Nephron (organoid): ENCODE results near the gene TEKT3.

Experiments
- H3K27ac Mint-ChIP-seq, 3 experiments: 2 replicates each; pipeline ENCODE4 v1.8.0; 2020; ENCODE audit warnings: mixed read lengths in 3 of 3, mild to moderate bottlenecking in 2 of 3, moderate library complexity in 1 of 3
- H3K27me3 Mint-ChIP-seq: 2 replicates; pipeline ENCODE4 v1.8.0; 2021; ENCODE audit warnings: low read depth, mild to moderate bottlenecking, moderate library complexity, mixed read lengths
- H3K36me3 Mint-ChIP-seq: 2 replicates; pipeline ENCODE4 v1.8.0; 2020; ENCODE audit warnings: low read depth, mixed read lengths
- H3K4me1 Mint-ChIP-seq: 2 replicates; pipeline ENCODE4 v1.8.0; 2020; ENCODE audit warnings: mixed read lengths
- H3K4me3 Mint-ChIP-seq, 3 experiments: 2 replicates each; pipeline ENCODE4 v1.8.0; 2020; ENCODE audit warnings: mild to moderate bottlenecking in 3 of 3, mixed read lengths in 3 of 3, moderate library complexity in 2 of 3
- H3K9me3 Mint-ChIP-seq: 2 replicates; pipeline ENCODE4 v1.8.0; 2020; ENCODE audit warnings: mixed read lengths
- CTCF ChIP-seq, 3 experiments: fragments of 200-600 bp; sonication (generic); IDR thresholded peaks; one replicate each; pipeline ENCODE4 v1.5.0; 2021; ENCODE audit warnings: antibody characterized with exemption in 3 of 3; ENCODE audit not compliant: unreplicated experiment in 3 of 3

The TEKT3 gene

GRCh38 chr17:15263680-15264079 lies 77.7 kb downstream of the TEKT3 start:
- Mint-ChIP-seq H3K36me3 (peaks cover 3% of the 10 kb centered on the region), H3K27ac (peak overlapping the region in 1 of 3 experiments; percentile 98), H3K9me3 (no peaks in the 10 kb centered on the region), H3K4me3 (peak overlapping the region in 2 of 3 experiments; percentile 95 to 97), H3K27me3 (peaks cover 72% of the 10 kb centered on the region), H3K4me1 (peaks cover 60% of the 10 kb centered on the region)
- TF ChIP-seq CTCF (IDR thresholded peaks at IDR 0.05; ENCODE audit: unreplicated experiment in 3 of 3): no peak

GRCh38 chr17:15263206-15263579 lies 78.2 kb downstream of the TEKT3 start:
- Mint-ChIP-seq H3K4me1 (peaks cover 56% of the 10 kb centered on the region), H3K27ac (peak overlapping the region in 2 of 3 experiments; percentile 83 to 98), H3K9me3 (no peaks in the 10 kb centered on the region), H3K27me3 (peaks cover 69% of the 10 kb centered on the region), H3K4me3 (peak overlapping the region; percentile 91 to 97 (median 95)), H3K36me3 (peaks cover 3% of the 10 kb centered on the region)
- TF ChIP-seq CTCF (IDR thresholded peaks at IDR 0.05; ENCODE audit: unreplicated experiment in 3 of 3): no peak

GRCh38 chr17:15262291-15263205 lies 78.8 kb downstream of the TEKT3 start:
- H3K9me3 Mint-ChIP-seq: no peaks in the 10 kb centered on the region
- peak overlapping the region; percentile 91 to 97 (median 95) for H3K4me3 Mint-ChIP-seq
- H3K27me3 Mint-ChIP-seq: peaks cover 70% of the 10 kb centered on the region
- peaks cover 56% of the 10 kb centered on the region for H3K4me1 Mint-ChIP-seq
- H3K36me3 Mint-ChIP-seq: peaks cover 3% of the 10 kb centered on the region
- H3K27ac Mint-ChIP-seq: peak overlapping the region in 2 of 3 experiments; percentile 97 to 98
- no peak for TF ChIP-seq CTCF (IDR thresholded peaks at IDR 0.05; ENCODE audit: unreplicated experiment in 3 of 3)

GRCh38 chr17:15261802-15262290 lies 79.6 kb downstream of the TEKT3 start:
- Mint-ChIP-seq H3K4me1 (peaks cover 63% of the 10 kb centered on the region), H3K27me3 (peaks cover 71% of the 10 kb centered on the region), H3K4me3 (peak overlapping the region; percentile 91 to 97 (median 95)), H3K27ac (peak overlapping the region in 2 of 3 experiments; percentile 97 to 98), H3K36me3 (peaks cover 3% of the 10 kb centered on the region), H3K9me3 (no peaks in the 10 kb centered on the region)
- TF ChIP-seq CTCF (IDR thresholded peaks at IDR 0.05; ENCODE audit: unreplicated experiment in 3 of 3): no peak

GRCh38 chr17:15261258-15261801 lies 80.1 kb downstream of the TEKT3 start:
- Mint-ChIP-seq H3K36me3 (peaks cover 3% of the 10 kb centered on the region), H3K27me3 (peaks cover 66% of the 10 kb centered on the region), H3K4me1 (peaks cover 62% of the 10 kb centered on the region), H3K4me3 (peak overlapping the region; percentile 91 to 97 (median 95)), H3K27ac (peak overlapping the region; percentile 97 to 98 (median 98)), H3K9me3 (no peaks in the 10 kb centered on the region)
- TF ChIP-seq CTCF (IDR thresholded peaks at IDR 0.05; ENCODE audit: unreplicated experiment in 3 of 3): no peak
